ENCODE measurements around the gene KANK4. TPM values are rescaled to one million over a fixed set of nuclear protein-coding genes. Genes with fewer than 3 reads are reported as not detected.

Gene KANK4
- total and polyA plus RNA-seq, 2 of the 8 experiments (the other 6 are each of a cell fraction or from before 2014, with no cell fraction given) = 0.22 to 0.26 TPM

DNA sequence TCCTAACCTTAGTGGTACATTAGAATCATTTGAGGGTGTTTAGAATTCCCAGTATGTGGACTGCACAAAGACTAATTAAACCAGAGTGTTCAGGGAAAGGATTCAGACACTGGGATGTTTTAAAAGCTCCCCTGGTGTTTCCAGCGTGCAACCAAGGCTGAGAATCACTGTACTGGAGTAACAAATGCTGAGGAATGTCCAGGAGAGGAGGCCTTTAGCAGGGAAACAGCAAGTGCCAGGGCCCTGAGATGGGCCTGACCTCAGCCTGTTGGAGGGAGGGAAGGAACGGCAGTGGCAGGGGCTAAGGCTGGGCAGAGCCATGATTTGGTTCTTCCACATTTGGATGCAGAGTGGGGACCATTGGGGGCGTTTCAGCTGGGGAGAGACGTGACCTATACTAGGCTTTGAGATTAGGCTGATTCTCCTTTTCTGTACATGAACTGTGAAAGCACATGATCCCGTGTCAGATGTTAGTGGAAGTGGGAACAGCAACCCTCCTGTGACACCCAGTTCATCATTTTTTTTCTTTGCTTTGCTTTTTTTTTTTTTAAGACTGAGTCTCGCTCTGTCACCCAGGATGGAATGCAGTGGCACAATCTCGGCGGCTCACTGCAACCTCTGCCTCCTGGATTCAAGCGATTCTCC is 49.3 kb downstream of the KANK4 start:
- H4K8ac ChIP-seq (ENCODE audit: extremely low read depth, insufficient read depth, low read length) = no peak overlapping the region
- no peak overlapping the region for H3K27ac ChIP-seq (ENCODE audit: low read depth, low read length)
- H3K4ac ChIP-seq (replicated peaks; ENCODE audit: insufficient read length, low read depth, low read length) = no peak overlapping the region
- no peak overlapping the region for H2BK5ac ChIP-seq (ENCODE audit: low read depth, low read length)
- no peak overlapping the region for H3K56ac ChIP-seq (replicated peaks; ENCODE audit: insufficient read length, low read depth, low read length)
- no peak overlapping the region for H3K4me2 ChIP-seq (ENCODE audit: insufficient read depth in 1 of 2, low read depth in 2 of 2, low read length in 2 of 2)
- DNase-seq (ENCODE audit: low read depth in 1 of 2, low spot score in 2 of 2) (no peak), FAIRE-seq (no peak)
- H3K36me3 ChIP-seq (ENCODE audit: control insufficient read depth in 2 of 4, insufficient read depth in 4 of 4, low read length in 3 of 4) = no peaks in the 10 kb centered on the region; a peak in 1 of 8 replicates
- 83% methylated on average over 9 of the region's 9 CpGs; no CpG with 5 or more reads in 1 of the 2 experiments for WGBS, 2 experiments (ENCODE audit: extremely low coverage in 1 of 2, insufficient coverage in 1 of 2, insufficient read length in 1 of 2, insufficient replicate concordance in 2 of 2, low coverage in 1 of 2, low lambda C conversion rate in 2 of 2, missing lambda C conversion rate in 1 of 2)
- H2BK120ac ChIP-seq (replicated peaks; ENCODE audit: low read depth, low read length) = no peak overlapping the region
- no peaks in the 10 kb centered on the region; a peak in 1 of 4 replicates for H3K9me3 ChIP-seq (ENCODE audit: insufficient read depth in 2 of 2, low read depth in 1 of 2, low read length in 1 of 2)
- no peak overlapping the region for H2BK15ac ChIP-seq (ENCODE audit: low read length)
- H4K91ac ChIP-seq (replicated peaks; ENCODE audit: insufficient read length, low read length) = no peak overlapping the region
- TF ChIP-seq SAP30 (IDR thresholded peaks at IDR 0.05; ENCODE audit: insufficient read depth, insufficient replicate concordance, low read length) (no peak), RFX5 (IDR thresholded peaks at IDR 0.05; ENCODE audit: borderline replicate concordance, low read depth, low read length) (no peak), POU5F1 (IDR thresholded peaks at IDR 0.05; ENCODE audit: low read depth, low read length) (no peak), CREB1 (IDR thresholded peaks at IDR 0.05) (no peak), TAF7 (optimal IDR thresholded peaks at IDR 0.05; ENCODE audit: borderline replicate concordance, low read depth, low read length) (no peak), EP300 (IDR thresholded peaks at IDR 0.05; ENCODE audit: borderline replicate concordance in 1 of 2, low read depth in 2 of 2, low read length in 2 of 2) (no peak), SRF (IDR thresholded peaks at IDR 0.05; ENCODE audit: low read depth, low read length) (no peak), KDM1A (IDR thresholded peaks at IDR 0.05; ENCODE audit: borderline replicate concordance, low read length) (no peak), NRF1 (IDR thresholded peaks at IDR 0.05; ENCODE audit: low read depth, low read length) (no peak), SP1 (IDR thresholded peaks at IDR 0.05; ENCODE audit: low read depth, low read length) (no peak), TAF1 (IDR thresholded peaks at IDR 0.05; ENCODE audit: low read depth, low read length) (no peak), POLR2AphosphoS5 (IDR thresholded peaks at IDR 0.05; ENCODE audit: low read depth, low read length) (no peak)
- POLR2A ChIA-PET (ENCODE audit: partially characterized antibody) = interaction anchor here (1.3 kb wide), 1 partner anchor 64 kb away, joined by 3 read pairs; no protein-coding TSS in a partner anchor
- CTCF ChIA-PET (ENCODE audit: partially characterized antibody) = interaction anchor here (0.6 to 1.2 kb wide), 5 partner anchors 9 to 122 kb away, joined by 3 to 4 read pairs (median 3); no protein-coding TSS in a partner anchor
- no peaks in the 10 kb centered on the region for H3K27me3 ChIP-seq (replicated peaks in 1 of 4; ENCODE audit: control insufficient read depth in 3 of 4, extremely low read depth in 1 of 4, insufficient read depth in 3 of 4, low read length in 3 of 4)
- H3K23me2 ChIP-seq (ENCODE audit: low read depth, low read length) = no peaks in the 10 kb centered on the region
- peaks cover 0 to 7% (median 2%) of the 10 kb centered on the region in 4 experiments; a peak in 5 of 7 replicates for H3K4me1 ChIP-seq (replicated peaks in 1 of 4; ENCODE audit: control insufficient read depth in 3 of 4, insufficient read depth in 4 of 4, low read length in 3 of 4)
- no peak overlapping the region for H3K14ac ChIP-seq (ENCODE audit: insufficient read length)
- no peak overlapping the region for H2BK12ac ChIP-seq (ENCODE audit: low read depth, low read length)
- no peak overlapping the region for H3K9ac ChIP-seq (replicated peaks in 1 of 4; ENCODE audit: extremely low read depth in 1 of 4, low read depth in 3 of 4, low read length in 3 of 4)
- no peak overlapping the region for H3K23ac ChIP-seq (ENCODE audit: insufficient read length)
- H2AFZ ChIP-seq (ENCODE audit: low read length) = no peak overlapping the region
- no peak overlapping the region for H4K5ac ChIP-seq (ENCODE audit: insufficient read length, low read depth, low read length)
- no peak overlapping the region for H2AK5ac ChIP-seq (ENCODE audit: low read depth, low read length)
- H3K4me3 ChIP-seq (ENCODE audit: extremely low read depth in 1 of 4, insufficient read depth in 2 of 4, low read depth in 3 of 4, low read length in 4 of 4) = no peak overlapping the region
- H4K20me1 ChIP-seq (replicated peaks in 1 of 2; ENCODE audit: control insufficient read depth in 1 of 2, insufficient read depth in 2 of 2, low read length in 2 of 2) = peaks cover 0 to 3% of the 10 kb centered on the region in 2 experiments
- H3K79me1 ChIP-seq (ENCODE audit: low read depth, low read length) = no peaks in the 10 kb centered on the region
- H3K18ac ChIP-seq (ENCODE audit: extremely low read depth, low read length) = no peak overlapping the region
- no peak overlapping the region for H2BK20ac ChIP-seq (ENCODE audit: low read length)
- H3K79me2 ChIP-seq (ENCODE audit: control insufficient read depth in 1 of 2, insufficient read depth in 2 of 2, low read length in 2 of 2) = no peaks in the 10 kb centered on the region

Data from H1 (cell line).